KOPT-K1 (cell line): ENCODE data around the gene FBLN1.
"Not testable (repeated sequence)": the region's sequence is repeated elsewhere in the genome, so short reads cannot be mapped to it uniquely, and the experiment has no call there.

Experiments
- H3K27ac ChIP-seq: fragments of 200-600 bp; sonication (generic); 2 replicates; pipeline ENCODE4 v1.5.1; 2016; ENCODE audit warnings: antibody characterized with exemption, mild to moderate bottlenecking, low read depth, low read length; ENCODE audit not compliant: poor library complexity, severe bottlenecking
- H3K36me3 ChIP-seq: fragments of 200-600 bp; sonication (generic); 2 replicates; pipeline ENCODE4 v1.5.1; 2017; ENCODE audit warnings: antibody characterized with exemption, mild to moderate bottlenecking, low read length, moderate library complexity; ENCODE audit not compliant: insufficient read depth
- H3K9me3 ChIP-seq: fragments of 200-600 bp; sonication (generic); 2 replicates; pipeline ENCODE4 v1.5.1; 2017; ENCODE audit warnings: antibody characterized with exemption, low read length, mild to moderate bottlenecking; ENCODE audit not compliant: insufficient read depth, poor library complexity, severe bottlenecking

FBLN1 gene

GRCh38 chr22:45488764-45489370 is 13.8 kb upstream of the FBLN1 start:
- Histone ChIP-seq H3K27ac (no peak overlapping the region), H3K9me3 (peaks cover 37% of the 10 kb centered on the region), H3K36me3 (no peaks in the 10 kb centered on the region)

- Histone ChIP-seq H3K36me3 (no peaks in the 10 kb centered on the region), H3K27ac (no peak overlapping the region), H3K9me3 (peaks cover 37% of the 10 kb centered on the region)
Measured at GRCh38 chr22:45490836-45491235, 11.8 kb upstream of the FBLN1 start.

- Histone ChIP-seq H3K27ac (no peak overlapping the region), H3K9me3 (peaks cover 30% of the 10 kb centered on the region), H3K36me3 (no peaks in the 10 kb centered on the region)
Measured at GRCh38 chr22:45491841-45492240, 10.8 kb upstream of the FBLN1 start.

- Histone ChIP-seq H3K36me3 (no peaks in the 10 kb centered on the region), H3K27ac (no peak overlapping the region), H3K9me3 (peaks cover 19% of the 10 kb centered on the region)
Measured at GRCh38 chr22:45493286-45493771, 9.4 kb upstream of the FBLN1 start.

- not testable (repeated sequence) for H3K36me3 ChIP-seq, H3K9me3 ChIP-seq, H3K27ac ChIP-seq
Measured at GRCh38 chr22:45494306-45494705, 8.4 kb upstream of the FBLN1 start.

GRCh38 chr22:45495616-45496015 is 7.1 kb upstream of the FBLN1 start:
- H3K9me3 ChIP-seq, H3K27ac ChIP-seq, H3K36me3 ChIP-seq: not testable (repeated sequence)

GRCh38 chr22:45496451-45496941 is 6.2 kb upstream of the FBLN1 start:
- Histone ChIP-seq H3K36me3 (no peaks in the 10 kb centered on the region), H3K27ac (no peak overlapping the region), H3K9me3 (peaks cover 4% of the 10 kb centered on the region)

- H3K36me3 ChIP-seq = no peaks in the 10 kb centered on the region
- H3K9me3 ChIP-seq = no peaks in the 10 kb centered on the region
- no peak overlapping the region for H3K27ac ChIP-seq
Measured at GRCh38 chr22:45497351-45498145, 5.1 kb upstream of the FBLN1 start.

- Histone ChIP-seq H3K27ac (no peak overlapping the region), H3K9me3 (no peaks in the 10 kb centered on the region), H3K36me3 (no peaks in the 10 kb centered on the region)
Measured at GRCh38 chr22:45499746-45500145, 2.9 kb upstream of the FBLN1 start.

- Histone ChIP-seq H3K36me3 (no peaks in the 10 kb centered on the region), H3K27ac (no peak overlapping the region), H3K9me3 (no peaks in the 10 kb centered on the region)
Measured at GRCh38 chr22:45503050-45503815, 550 bp downstream of the FBLN1 start.

- no peaks in the 10 kb centered on the region for H3K9me3 ChIP-seq
- H3K27ac ChIP-seq = no peak overlapping the region
- H3K36me3 ChIP-seq = no peaks in the 10 kb centered on the region
Measured at GRCh38 chr22:45503816-45504372, 1.2 kb downstream of the FBLN1 start.

- Histone ChIP-seq H3K9me3 (no peaks in the 10 kb centered on the region), H3K36me3 (no peaks in the 10 kb centered on the region), H3K27ac (no peak overlapping the region)
Measured at GRCh38 chr22:45504373-45505341, 2.0 kb downstream of the FBLN1 start.

- Histone ChIP-seq H3K36me3 (no peaks in the 10 kb centered on the region), H3K9me3 (no peaks in the 10 kb centered on the region), H3K27ac (no peak overlapping the region)
Measured at GRCh38 chr22:45505991-45506747, 3.5 kb downstream of the FBLN1 start.
